Stimulated activated CD8-positive, alpha-beta memory T cell treated with anti-CD3 and anti-CD28 coated beads, Interleukin-2, amount 100 ng/mL, for 48 hours (primary cell): ENCODE data around the gene FBXL5.

Source experiments
- DNase-seq, 2 donors: peaks; one replicate each; pipeline ENCODE4 v3.0.0-alpha.2; 2020; ENCODE audit warnings: low read depth in 2 of 2

The FBXL5 gene

GRCh38 chr4:15557786-15558550 lies 97.2 kb downstream of the FBXL5 start:
- no peak for DNase-seq

GRCh38 chr4:15556511-15557092 lies 98.6 kb downstream of the FBXL5 start:
- DNase-seq: no peak
